Skeletal muscle tissue (tissue), 4 donors: ENCODE measurements around the gene FGF2. TPM values are rescaled to one million over a fixed set of nuclear protein-coding genes. Genes with fewer than 3 reads are reported as not detected.
"Not testable (repeated sequence)": the region's sequence is repeated elsewhere in the genome, so short reads cannot be mapped to it uniquely, and the experiment has no call there.

Experiments
- H3K27ac ChIP-seq: one replicate; pipeline ENCODE4 v1.7.0; 2013; ENCODE audit warnings: mild to moderate bottlenecking, low read depth, low read length, inconsistent platforms
- H3K27me3 ChIP-seq, 3 donors: one replicate each; pipeline ENCODE4 v1.7.0; 2013; ENCODE audit warnings: low read length in 3 of 3; ENCODE audit not compliant: control insufficient read depth in 3 of 3, insufficient read depth in 3 of 3
- H3K36me3 ChIP-seq, 3 donors: one replicate each; pipeline ENCODE4 v1.7.0; 2013; ENCODE audit warnings: low read length in 3 of 3; ENCODE audit not compliant: control insufficient read depth in 3 of 3, insufficient read depth in 3 of 3
- H3K4me1 ChIP-seq, 3 donors: one replicate each; pipeline ENCODE4 v1.7.0; 2013; ENCODE audit warnings: low read length in 3 of 3, mild to moderate bottlenecking in 3 of 3; ENCODE audit not compliant: control insufficient read depth in 3 of 3, insufficient read depth in 3 of 3
- H3K4me3 ChIP-seq, 3 donors: one replicate each; pipeline ENCODE4 v1.7.0; 2013; ENCODE audit warnings: low read length in 3 of 3
- H3K9ac ChIP-seq, 3 donors: one replicate each; pipeline ENCODE4 v1.7.0; 2013; ENCODE audit warnings: low read length in 3 of 3, mild to moderate bottlenecking in 3 of 3, moderate library complexity in 2 of 3, low read depth in 1 of 3
- H3K9me3 ChIP-seq, 3 donors: one replicate each; pipeline ENCODE4 v1.7.0; 2013; ENCODE audit warnings: low read length in 3 of 3; ENCODE audit not compliant: control insufficient read depth in 3 of 3
- total RNA-seq: library from RNA; depleted of rRNA; stranded (reverse); fragments of >200 nt; gene quantifications from one replicate; pipeline ENCODE4 v1.2.3, GENCODE V29; 2014
- donor health status: Osteomylitis.

Gene FGF2
- total RNA-seq, 1 donor from 2014 or later, result 8.4 TPM

DNA sequence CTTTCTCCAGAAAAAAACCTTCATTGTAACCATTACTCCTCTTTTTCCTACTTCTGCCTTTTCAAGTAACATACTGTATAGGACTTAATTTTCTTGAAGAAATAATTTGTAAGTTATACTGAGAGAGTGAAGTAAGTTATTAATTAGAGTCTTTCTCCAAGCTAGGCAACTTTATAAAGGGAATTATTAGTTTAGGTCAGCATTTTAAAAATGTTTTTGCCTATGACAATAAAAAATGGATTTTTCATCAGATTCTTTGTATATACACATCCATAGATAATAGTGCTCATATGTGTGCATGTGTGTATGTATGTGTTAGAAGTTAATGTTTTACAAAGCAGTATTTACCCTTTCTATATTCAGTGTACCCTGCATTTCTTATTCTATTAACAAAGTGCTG is 106.1 kb downstream of the FGF2 start:
- Histone ChIP-seq H3K4me3 (no peak overlapping the region), H3K27me3 (no peaks in the 10 kb centered on the region), H3K9ac (no peak overlapping the region), H3K36me3 (peaks cover 14 to 32% (median 23%) of the 10 kb centered on the region in 3 donors), H3K27ac (no peak overlapping the region), H3K9me3 (no peaks in the 10 kb centered on the region), H3K4me1 (no peaks in the 10 kb centered on the region)

- not testable (repeated sequence) for H3K9me3 ChIP-seq, H3K4me1 ChIP-seq, H3K27me3 ChIP-seq, H3K9ac ChIP-seq, H3K27ac ChIP-seq, H3K4me3 ChIP-seq
- peaks cover 19 to 30% (median 23%) of the 10 kb centered on the region in 3 donors for H3K36me3 ChIP-seq
Measured at GRCh38 chr4:122945136-122945535, 118.5 kb downstream of the FGF2 start.

GRCh38 chr4:122946142-122946541 is 119.5 kb downstream of the FGF2 start:
- Histone ChIP-seq H3K27me3 (no peaks in the 10 kb centered on the region), H3K9me3 (no peaks in the 10 kb centered on the region), H3K36me3 (peaks cover 26 to 35% (median 28%) of the 10 kb centered on the region in 3 donors), H3K9ac (no peak overlapping the region), H3K4me1 (no peaks in the 10 kb centered on the region), H3K27ac (no peak overlapping the region), H3K4me3 (no peak overlapping the region)

Other genes with a start within 250 kb of the FGF2 start
- gene IL21, start 205.8 kb upstream of the FGF2 start, total RNA-seq, result not detected
- 4.2 TPM for gene BBS12, start 94.1 kb upstream of the FGF2 start, total RNA-seq
- gene NUDT6, start 95.8 kb downstream of the FGF2 start, total RNA-seq, result 9.9 TPM